ENCODE data around the gene CALML6.

Gene CALML6

GRCh38 chr1:1946540-1946939, 31.5 kb downstream of the CALML6 start:
- no peak for DNase-seq

DNA sequence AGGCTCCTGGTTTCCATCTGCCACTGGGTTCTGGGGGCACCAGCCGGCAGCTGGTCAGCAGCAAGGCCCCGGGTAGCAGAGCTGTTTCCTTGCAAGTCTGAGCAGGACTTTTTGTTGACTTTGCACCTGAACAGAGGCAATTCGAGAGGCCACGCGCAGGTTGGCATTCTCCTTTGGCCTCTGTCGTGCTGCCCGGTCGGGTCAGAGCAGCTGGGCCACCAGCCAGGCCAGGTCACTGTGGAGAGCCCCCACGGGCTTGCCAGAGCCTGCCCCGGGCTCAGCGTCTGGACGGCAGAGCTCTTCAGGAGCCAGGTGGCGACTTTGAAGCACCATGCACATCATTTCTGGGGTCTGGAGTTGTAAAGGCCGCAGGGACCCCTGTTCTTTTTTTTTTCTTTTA, 32.4 kb downstream of the CALML6 start:
- no peak for DNase-seq

DNA sequence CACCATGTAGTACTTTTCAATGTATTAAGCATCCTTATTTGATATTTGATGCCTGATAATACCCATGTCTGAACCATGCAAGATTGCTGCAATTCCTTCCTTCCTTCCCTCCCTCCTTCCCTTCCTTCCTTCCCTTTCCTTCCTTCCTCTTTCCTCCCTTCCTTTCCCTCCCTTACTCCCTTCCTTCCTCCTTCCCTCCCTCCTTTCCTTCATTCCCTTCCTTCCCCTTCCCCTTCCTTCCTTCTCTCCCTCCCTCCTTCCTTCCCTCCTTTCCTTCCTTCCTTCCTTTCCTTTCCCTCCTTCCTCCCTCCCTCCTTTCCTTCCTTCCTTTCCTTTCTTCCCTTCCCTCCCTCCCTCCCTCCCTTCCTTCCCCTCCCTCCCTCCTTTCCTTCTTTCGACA, 33.7 kb downstream of the CALML6 start:
- DNase-seq = no peak

DNA sequence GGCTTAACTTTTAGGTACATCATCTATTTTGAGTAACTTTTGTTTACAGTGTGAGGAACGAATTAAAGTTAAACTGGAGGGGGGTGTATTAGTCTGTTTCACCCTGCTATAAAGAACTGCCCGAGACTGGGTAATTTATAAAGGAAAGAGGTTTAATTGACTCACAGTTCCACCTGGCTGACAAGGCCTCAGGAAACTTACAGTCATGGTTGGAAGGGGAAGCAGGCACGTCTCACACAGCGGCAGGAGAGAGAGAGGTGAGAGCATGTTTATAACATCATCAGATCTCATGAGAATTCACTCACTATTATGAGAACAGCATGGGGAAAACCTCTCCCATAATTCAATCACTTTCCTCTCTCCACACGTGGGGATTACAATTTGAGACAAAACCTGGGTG, 35.9 kb downstream of the CALML6 start:
- DNase-seq = no peak

GRCh38 chr1:1954015-1954414, 39.0 kb downstream of the CALML6 start:
- no peak for DNase-seq

DNA sequence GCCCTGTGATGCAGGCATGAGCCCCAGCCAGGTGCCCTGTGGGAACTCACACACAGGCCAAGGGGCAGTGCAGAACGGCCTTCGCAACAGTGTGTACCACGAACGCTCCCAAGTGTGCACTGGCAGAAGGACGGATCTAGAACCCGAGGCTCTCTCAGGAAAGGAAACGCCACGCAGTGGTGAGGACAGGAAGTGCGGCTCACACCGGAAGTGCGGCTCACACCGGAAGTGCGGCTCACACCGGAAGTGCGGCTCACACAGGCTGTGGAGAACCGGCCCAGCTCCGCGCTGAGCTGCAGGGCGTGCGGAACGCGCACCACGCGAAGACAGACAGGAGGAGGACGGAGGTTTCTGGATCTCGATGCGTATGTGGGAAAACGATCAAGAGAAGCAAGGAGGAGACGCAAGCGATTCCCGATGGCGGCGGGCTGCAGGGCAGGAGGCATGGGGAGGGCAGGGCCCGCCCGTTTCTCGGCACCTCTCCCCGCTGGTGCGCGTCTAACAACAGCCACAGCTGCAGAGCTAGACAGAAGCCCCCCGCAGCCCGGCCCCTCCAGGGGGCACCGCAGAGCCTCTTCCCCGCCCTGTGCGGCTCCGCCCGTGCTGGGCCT, 39.9 kb downstream of the CALML6 start:
- no peak for DNase-seq

DNA sequence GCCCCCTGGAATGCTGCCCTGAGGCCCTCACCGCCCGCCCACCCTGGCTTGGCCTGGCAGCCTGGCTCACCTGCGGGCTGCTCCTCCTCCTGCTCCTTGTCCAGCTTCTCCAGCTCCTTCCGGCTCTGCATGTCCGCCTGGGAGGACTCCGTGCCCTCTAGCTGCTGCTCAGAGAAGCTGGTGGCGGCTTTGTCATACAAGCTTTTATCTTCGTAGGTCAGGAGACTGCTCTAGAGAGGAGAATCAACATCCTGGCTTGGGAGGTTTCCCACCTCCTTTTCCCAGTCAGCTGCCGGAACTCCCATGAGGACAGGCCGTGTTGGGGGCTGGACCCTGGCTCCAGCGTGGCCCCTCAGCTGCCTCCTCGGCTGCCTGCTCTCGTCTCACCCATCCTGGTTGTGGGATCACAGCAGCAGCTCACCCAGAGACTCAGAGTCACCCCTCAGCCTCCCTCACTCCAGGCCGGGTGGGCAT, 40.6 kb downstream of the CALML6 start:
- no peak for DNase-seq

GRCh38 chr1:1956101-1956500, 41.0 kb downstream of the CALML6 start:
- no peak for DNase-seq

GRCh38 chr1:1956586-1957532, 41.8 kb downstream of the CALML6 start:
- no peak for DNase-seq

DNA sequence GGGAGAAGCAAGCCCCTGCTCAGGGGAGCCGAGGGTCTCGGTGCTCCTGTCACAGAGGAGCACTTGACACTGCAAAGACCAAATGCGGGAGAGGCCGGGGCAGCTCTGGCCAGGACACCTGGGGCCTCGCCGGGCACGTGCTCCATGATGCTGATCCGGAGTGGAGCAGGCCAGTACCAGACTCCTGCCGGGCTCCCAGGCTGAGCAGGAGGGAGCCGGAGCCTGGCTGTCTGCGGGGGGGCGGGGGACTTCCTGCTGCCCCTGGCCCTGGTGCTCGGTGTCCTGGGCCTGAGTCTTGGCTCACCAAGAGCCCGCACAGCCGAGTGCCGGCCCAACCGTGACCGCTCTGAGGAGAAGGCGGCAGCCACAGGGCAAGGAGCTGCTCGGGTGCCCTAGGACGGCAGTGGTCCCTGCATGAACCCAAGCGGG, 42.5 kb downstream of the CALML6 start:
- DNase-seq = no peak

- no peak for DNase-seq
Observed at GRCh38 chr1:1958071-1958541, 43.0 kb downstream of the CALML6 start.

- no peak for DNase-seq
Observed at GRCh38 chr1:1959459-1959839, 44.4 kb downstream of the CALML6 start.

GRCh38 chr1:1959840-1960479, 44.9 kb downstream of the CALML6 start:
- DNase-seq = peak; percentile 59

- DNase-seq = no peak
Observed at GRCh38 chr1:1960480-1961196, 45.6 kb downstream of the CALML6 start.

GRCh38 chr1:1962752-1963151, 47.7 kb downstream of the CALML6 start:
- DNase-seq = no peak

DNA sequence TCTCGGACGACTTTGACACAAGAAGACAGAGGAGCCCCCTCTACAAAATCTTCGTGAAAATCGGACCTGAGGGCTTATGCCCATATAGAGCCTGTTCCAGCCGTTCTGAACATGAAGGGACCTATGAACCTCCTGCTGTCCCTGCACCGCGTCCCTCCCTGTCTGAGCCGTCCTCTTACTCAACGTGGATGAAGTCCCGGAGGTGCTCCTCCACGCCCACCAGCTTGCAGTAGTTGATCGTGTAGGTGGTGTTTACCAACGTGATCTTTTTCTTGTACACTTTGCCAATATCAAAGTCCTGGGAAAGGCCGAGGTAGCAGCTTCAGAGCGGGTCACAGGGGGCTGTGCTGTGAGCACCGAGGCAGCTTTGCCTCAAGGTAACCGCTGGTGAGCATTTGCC, 48.5 kb downstream of the CALML6 start:
- no peak for DNase-seq

DNA sequence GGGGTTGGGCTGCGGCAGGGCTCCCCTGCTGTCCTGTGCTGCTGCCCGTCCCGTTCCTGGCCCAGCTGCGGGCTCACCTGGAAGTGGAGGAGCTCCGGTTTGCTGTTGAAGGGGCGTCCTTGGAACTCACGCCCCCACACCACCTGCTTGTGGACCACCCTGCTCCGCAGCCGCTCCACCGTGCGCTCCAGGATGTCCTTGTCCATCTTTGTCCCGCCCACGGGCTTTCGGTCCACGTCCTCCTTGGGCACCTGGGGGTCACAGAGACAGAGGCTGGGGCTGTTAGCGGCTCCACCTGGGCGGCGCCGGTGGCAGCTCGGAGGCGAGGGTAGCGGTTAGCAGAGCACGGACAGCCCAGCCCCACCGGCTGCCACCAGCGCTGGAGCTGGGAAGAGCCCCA, 49.8 kb downstream of the CALML6 start:
- no peak for DNase-seq

DNA sequence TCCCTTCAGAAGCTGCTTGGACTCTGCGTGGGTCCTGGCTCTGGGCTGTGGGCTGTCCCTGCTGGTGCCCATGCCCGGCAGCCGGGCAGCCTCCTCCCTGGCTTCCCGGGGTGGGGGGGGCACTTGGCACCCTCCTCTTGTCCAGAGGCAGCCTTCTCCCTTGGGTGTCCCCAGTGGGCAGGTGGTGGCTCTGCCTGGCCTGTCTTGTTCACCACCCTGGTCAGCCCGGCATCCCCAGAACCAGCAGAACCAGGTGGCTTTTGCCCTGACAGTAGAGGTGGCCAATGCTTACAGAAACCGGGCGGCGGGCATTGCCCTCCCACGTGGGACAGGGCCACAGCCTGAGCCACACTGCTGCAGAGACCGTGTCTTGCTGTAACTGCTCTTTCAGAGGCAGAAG, 50.5 kb downstream of the CALML6 start:
- no peak for DNase-seq

DNA sequence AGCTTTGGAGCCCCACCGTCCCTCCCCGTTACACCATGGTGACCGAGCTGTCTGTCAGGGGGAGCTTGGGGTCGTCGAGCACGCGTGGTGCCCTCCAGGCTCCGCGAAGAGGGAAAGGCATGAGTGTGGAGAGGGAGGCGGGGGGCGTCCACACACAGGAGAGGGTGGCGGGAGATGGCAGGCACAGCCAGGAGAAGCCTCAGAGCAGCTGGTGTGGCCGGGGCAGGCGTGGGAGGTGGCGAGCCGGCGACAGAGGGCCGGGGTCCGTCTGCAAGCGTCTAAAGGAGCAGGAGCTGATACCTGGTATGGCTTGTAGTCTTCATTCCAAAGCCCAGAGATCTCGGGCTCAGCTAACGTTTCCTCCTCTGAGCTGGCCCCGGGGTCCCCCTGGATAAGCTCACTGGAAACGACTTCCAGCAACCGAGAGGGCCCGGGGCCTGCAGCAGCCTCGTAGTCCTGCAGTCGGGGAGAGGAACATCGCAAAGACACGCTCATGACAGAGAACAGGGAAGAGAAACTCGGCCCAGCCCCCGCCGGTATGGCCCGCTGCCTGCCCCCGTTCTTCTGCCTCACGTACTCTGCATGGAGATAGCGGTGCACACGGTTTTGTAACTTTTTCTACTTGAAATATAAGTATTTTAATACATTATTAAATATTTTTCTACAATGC, 51.1 kb downstream of the CALML6 start:
- DNase-seq = no peak

Data from activated CD4-positive, alpha-beta T cell treated with anti-CD3 and anti-CD28 coated beads, Interleukin-2, amount 50 U/mL, for 1 hour (primary cell).